GM12865 (cell line): ENCODE results near the gene SAE1.

Experiments
- DNase-seq: peaks from one replicate; pipeline ENCODE4 v3.0.0; 2010; ENCODE audit warnings: low read depth
- H3K4me3 ChIP-seq: 2 replicates; pipeline ENCODE4 v1.5.1; 2011; ENCODE audit warnings: mild to moderate bottlenecking, low read depth, low read length, control low read depth
- TF ChIP-seq, protein P1 (sequence below): IDR thresholded peaks from 2 replicates; pipeline ENCODE4 v1.5.1; 2011; ENCODE audit warnings: low read length, control low read depth, low read depth, inconsistent platforms; ENCODE audit not compliant: insufficient read depth; ENCODE audit errors: missing control alignments

SAE1 gene

DNA sequence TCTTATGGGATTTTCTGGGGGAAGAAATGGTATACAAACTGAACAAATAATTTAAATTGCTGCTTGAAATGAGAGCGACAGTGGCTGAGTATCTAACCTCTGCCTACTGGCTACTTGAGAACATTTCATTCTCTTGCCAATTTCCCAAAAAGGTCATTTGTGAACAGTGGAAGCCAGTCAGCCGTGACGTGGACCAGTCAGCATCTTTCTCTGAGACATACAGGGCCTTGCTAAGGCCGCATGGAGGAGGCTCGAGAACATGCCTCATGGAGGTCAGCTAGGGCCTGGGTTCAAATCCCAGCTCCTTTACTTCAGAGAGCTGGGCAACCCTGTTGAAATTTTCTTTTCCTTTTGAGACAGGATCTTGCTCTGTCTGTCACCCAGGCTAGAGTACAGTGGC, 37.4 kb upstream of the SAE1 start:
- TF ChIP-seq, protein P1, sequence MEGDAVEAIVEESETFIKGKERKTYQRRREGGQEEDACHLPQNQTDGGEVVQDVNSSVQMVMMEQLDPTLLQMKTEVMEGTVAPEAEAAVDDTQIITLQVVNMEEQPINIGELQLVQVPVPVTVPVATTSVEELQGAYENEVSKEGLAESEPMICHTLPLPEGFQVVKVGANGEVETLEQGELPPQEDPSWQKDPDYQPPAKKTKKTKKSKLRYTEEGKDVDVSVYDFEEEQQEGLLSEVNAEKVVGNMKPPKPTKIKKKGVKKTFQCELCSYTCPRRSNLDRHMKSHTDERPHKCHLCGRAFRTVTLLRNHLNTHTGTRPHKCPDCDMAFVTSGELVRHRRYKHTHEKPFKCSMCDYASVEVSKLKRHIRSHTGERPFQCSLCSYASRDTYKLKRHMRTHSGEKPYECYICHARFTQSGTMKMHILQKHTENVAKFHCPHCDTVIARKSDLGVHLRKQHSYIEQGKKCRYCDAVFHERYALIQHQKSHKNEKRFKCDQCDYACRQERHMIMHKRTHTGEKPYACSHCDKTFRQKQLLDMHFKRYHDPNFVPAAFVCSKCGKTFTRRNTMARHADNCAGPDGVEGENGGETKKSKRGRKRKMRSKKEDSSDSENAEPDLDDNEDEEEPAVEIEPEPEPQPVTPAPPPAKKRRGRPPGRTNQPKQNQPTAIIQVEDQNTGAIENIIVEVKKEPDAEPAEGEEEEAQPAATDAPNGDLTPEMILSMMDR: no peak
- H3K4me3 ChIP-seq: no peak overlapping the region
- peak; percentile 73 for DNase-seq

DNA sequence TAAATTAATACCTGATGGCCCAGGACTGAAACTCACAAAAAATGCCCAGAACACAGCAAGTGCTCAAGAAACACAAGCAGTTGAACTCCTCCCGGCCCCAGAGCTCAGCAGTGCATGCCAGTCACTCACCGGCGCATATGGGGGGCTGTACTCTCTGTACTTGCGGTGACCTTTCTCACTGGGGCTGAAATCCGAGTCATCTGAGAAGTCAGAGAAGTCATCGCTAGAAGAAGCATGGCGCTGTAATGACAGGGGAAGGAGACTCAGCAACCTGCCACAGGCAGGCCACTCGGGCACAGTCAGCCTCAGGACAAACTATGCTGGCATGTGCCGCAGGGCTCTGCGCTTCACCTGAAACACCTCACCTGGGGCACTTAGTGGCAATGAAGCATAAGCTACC, 36.8 kb upstream of the SAE1 start:
- DNase-seq: peak; percentile 95
- peak overlapping the region; percentile 49 for H3K4me3 ChIP-seq
- TF ChIP-seq, protein P1: no peak

DNA sequence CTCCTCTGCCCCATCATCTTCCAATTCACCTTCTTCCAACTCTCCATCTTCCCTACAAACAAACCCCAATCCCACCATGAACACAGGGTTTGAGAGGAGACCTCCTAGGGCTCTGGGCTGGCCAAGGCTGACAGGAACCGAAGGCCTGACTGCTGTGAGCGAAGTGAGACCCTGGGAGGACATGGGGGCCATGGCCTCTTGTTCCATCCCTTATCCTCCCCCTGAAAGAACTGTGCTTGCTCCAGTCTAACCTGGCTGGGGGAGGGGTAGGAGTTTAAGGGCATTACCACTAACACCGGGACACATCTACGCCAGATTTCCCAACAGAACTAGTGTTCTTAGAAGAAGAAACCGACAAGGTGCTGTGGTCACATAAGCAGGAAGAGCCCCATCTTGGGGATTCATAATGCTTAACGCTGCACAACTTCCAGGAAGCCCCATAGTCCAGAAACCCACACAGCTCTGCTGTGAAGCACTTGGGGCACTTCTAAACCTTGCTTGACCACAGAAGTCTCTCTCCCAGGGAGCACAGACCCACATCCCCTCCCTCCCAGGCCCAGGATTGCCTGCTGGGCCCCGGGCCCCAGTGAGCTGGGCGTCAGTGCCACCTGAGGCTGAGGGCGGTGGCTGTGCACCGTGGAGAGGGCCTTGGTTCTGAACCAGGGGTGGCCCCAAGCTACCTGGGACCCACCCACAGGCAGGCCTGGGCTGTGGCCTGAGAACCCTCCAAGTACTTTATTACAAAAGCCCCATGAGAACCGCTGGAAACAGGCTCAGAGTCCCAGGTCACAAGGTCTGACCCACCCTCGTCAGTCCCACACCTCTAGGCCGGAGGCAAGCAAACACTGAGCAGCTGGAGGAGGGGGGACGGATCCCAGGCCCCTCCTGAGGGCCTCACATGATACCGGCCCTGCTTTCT, 35.8 kb upstream of the SAE1 start:
- DNase-seq: peak; percentile 74
- peak overlapping the region; percentile 49 for H3K4me3 ChIP-seq
- TF ChIP-seq, protein P1: no peak

DNA sequence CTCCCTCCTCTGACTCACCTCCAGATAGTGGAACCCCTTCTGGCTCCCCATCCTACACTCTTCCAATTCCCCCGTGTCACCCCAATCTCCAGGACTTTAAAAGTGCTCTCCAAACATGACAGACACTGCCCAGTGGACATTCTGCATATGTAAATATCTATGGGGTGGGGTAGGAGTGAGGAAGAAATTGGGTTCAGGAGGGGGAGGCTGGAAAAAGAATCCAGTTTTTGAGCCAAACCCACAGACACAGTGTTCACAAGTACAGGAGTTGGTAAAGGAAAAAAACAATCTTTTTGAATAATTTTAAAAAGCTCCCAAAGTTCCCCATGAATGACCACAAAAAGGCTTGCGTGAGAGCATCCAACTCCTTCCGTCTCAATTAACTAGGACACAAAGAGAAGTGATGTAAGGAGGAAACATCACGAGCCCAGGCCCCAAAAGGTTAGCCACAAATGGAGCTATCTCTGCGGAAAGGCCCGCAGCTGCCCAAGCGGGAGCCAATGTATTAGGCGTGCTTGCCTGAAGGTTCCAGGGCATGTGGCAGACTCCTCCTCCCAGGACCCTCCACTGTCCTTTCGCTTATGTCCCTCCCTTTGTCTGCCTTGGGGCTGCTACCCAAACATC, 35.0 kb upstream of the SAE1 start:
- no peak for DNase-seq
- H3K4me3 ChIP-seq: peak overlapping the region; percentile 49
- TF ChIP-seq, protein P1: no peak

DNA sequence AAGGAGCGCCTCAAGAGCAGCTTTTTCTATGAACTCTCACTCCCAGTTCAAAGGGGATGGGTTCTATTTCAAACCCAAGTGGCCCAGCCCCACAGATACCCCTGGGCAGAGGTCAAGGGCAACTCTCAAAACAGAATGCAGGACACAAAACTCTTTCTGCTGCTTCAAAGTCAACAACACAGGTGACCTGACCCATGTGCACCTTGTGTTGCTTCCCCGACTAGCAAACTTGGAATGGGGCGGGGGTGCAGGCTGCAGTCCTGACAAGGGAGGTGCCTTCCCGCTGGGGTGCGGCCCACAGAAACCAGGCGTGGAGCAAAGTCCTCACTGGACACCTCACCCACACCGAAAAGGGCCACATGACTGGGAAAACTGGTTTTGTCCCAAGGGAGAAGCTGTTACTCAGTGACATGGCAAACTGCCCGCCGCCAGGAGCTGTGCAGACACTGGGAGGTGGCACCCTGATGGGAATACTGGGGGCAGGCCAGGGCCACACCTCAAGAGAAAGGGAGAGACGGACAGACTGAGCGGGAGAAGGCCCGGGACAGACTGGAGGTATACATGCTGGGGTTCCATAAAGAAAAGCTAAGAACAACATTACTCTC, 34.4 kb upstream of the SAE1 start:
- no peak for DNase-seq
- H3K4me3 ChIP-seq: no peak overlapping the region
- TF ChIP-seq, protein P1: no peak

DNA sequence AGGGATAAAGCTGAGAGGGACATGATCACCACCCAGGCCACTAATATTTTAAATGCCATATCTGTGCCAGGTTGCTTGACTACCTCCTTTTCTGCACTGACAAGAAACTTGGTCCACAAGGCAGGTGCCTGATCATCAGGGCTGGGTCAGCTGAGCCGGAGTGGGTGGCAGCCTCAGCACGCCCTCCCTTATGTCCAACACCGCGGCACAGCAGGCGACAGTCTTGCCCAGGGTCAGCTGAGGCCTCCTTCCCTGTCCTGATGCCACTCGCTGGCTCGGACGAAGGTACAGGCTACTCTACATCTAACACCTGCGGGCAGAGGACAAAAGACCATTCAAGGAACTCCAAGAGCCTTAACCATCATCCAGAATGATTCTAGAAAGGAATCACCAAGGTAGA, 33.9 kb upstream of the SAE1 start:
- no peak overlapping the region for H3K4me3 ChIP-seq
- no peak for DNase-seq
- TF ChIP-seq, protein P1: no peak
